HT1080 (cell line): ENCODE measurements around the gene BTBD16. TPM values are rescaled to one million over a fixed set of nuclear protein-coding genes. Genes with fewer than 3 reads are reported as not detected.
A peak's percentile ranks its signal among the peaks of the same experiment; 100 is the strongest.

Experiments
- DNase-seq: peaks from one replicate; pipeline ENCODE4 v3.0.0-alpha.2; 2015; ENCODE audit warnings: low read depth
- total RNA-seq: library from RNA; depleted of rRNA; stranded (reverse); fragments of >200 nt; shearing (Covaris generic); gene quantifications from 2 replicates; pipeline ENCODE4 v1.2.3, GENCODE V29; 2014

The BTBD16 gene
- total RNA-seq, 1 experiment from 2014 or later, result not detected

DNA sequence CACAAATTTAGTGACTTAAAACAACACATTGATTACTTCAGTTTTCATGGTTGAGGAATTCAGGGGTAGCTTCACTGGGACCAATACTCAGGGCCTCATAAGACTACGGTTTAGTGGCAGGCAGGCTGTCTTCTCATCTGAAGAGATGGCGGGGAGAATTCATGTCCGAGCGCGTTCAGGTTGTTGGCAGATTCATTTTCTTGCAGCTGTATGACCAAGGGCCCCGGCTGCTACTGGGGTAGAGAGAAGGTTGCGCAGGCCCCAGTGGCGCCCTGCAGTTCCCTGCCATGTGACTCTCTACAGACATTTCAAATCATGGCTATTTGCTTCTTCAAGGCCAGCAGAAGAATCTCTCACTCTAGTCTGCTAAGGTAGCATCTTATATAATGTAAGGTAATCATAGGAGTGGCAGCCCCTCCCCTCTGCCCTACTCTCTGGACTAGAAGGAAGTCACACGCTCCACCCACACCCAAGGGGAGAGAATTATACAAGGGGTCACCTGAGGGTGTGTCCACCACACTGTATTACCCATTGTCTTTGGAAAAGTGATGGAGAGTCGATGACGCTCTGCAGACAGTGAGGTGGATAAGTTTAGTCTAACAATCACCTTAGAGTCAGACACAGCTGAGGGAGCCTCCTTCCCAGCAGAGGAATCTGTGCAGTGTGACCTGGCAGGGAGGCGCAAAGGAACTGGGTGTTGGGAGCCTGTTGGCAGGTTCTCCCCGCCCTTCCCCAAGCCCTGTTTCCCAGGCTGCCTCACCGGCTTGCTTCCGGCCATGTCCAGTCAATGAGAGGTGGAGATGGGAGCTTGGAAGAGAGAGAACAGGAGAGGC, 67.7 kb downstream of the BTBD16 start:
- no peak for DNase-seq

DNA sequence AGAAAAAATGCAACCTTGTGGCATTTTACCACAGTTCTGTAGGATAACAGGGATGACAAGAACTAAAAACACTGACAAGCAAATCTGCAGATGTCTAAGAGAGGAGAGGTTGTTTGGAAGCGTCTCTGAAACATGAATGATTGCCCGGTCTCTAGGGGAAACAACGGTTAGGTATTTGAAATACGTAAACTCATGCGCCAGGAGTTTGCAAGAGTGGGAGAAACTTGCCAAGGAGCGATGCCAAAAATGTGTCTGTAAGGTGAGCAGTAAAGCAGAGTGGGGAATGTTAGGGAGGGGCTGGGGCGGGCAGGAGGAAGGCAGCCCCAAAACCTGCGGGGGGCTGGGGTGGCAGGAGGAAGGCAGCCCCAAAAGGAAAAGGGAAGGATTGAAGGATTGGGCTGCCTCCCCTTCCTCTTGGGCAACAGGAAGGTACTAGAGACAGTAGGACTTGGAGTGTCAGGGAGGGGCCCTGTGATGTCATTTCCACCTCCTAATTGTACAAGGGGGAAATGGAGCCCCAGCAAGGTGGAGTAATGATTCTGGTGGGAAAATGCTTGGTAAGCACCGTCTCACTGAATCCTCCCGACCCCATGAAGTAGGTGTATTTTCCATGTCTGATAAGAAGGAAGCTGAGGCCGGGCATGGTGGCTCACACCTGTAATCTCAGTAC, 70.2 kb downstream of the BTBD16 start:
- no peak for DNase-seq

DNA sequence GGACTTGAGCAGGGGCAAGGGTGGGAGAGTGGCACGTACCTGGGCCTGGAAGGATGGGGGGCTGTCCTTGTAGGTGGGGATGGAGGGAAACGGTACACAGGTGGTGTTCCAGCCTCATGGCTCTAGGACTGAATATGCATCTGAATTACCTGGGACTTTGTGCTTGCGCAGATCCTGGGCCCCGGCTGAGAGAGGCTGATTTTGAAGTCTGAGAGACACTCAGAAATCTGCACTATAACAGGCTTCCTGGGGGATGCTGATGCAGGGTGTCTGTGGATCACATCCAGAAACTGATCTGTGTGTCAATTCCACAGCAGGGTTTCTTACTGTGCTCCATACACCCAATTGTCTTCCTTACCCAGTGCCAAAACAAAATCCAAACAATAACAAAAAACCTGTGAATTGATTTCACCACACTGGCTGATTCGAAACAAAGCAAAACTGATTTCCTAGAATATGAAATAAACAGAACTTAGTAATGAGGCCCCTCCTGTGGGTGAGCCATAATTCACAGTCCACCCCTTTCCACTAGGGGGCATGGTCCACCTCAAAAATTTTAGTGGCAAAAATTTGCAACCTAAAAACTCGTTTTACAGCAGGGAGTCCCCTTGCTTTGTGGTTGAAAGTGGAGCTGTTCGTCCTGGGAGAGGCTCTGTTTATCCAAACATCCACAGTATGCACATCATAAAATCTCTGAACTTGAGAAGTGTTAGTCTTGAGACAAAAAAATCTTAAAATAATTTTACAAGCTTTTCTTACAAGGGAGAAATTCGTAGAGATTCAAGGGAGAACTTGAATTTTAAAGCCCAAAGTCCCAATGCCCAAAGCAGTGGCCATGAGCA, 71.4 kb downstream of the BTBD16 start:
- DNase-seq, result peak; percentile 48

DNA sequence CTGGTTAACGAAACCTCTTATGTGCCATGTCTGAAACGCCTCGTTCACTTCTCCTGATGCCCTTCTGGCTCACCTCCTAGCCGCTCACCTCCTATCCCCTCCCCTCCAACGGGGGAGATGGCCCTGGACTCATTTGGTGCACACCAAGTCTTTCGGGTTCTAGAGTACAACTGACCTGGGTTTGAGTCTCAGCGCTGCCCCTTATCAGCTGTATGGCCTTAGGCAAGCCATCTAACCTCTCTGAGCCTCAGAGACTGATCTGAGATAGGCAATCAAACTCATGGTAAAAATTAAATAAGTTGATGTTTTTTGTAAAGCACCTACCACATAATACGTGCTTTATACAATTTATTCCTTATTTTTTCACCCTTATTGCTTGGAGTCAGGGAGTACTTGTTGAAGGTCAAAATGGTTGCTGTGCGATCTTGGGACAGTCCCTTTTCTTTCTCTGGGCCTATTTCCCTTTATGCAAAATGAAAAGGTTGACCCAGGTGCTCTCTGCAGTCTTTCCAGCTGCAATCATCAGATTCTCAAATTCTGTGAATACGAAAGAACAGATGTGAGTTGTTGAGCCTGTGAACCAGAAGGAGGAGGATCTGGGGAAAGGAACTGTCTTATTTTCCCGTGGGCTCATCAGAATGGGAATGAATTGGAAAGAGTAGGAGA, 72.2 kb downstream of the BTBD16 start:
- no peak for DNase-seq

DNA sequence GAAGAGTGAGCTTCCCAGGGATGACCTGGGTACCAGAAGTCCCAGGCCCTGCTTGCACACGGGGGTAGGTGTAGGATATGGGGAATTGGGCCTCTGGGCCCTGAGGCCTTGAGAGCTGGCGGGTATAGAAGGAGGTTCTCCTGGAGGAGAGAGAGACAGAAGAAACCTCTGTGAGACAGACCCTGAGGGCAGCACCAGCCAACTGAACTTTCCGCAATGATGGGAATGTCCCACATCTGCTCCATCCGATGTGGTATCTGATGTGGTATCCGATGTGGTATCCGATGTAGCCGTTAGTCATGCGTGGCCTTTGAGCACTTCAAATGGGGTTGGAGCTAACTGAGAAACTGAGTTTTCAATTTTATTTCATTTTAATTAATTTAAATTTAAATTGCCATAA, 72.8 kb downstream of the BTBD16 start:
- no peak for DNase-seq

DNA sequence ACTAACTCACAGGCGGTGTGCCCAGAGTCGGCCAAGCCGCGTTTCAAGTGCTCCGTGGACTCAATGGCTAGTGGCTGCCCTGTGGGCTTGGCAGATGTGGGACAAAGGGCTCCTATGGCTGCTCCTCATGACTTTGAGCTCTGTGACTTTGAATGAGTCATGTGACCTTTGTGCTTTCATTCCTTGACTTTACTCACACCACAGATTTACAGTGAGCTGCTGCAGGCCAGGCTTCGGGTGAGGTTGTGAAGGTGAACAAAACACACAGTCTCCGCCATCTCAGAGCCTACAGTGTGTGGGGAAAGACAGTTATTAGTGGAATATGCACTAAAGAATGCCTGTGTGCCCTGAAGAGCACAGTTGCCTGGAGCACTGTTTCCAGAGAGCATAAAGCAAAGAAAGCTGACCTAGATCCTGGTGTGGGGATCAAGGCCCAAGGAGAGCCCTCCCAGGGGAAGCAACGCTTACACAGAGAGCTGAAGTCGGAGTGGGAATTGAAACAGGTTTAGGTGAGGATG, 73.7 kb downstream of the BTBD16 start:
- peak; percentile 34 for DNase-seq

DNA sequence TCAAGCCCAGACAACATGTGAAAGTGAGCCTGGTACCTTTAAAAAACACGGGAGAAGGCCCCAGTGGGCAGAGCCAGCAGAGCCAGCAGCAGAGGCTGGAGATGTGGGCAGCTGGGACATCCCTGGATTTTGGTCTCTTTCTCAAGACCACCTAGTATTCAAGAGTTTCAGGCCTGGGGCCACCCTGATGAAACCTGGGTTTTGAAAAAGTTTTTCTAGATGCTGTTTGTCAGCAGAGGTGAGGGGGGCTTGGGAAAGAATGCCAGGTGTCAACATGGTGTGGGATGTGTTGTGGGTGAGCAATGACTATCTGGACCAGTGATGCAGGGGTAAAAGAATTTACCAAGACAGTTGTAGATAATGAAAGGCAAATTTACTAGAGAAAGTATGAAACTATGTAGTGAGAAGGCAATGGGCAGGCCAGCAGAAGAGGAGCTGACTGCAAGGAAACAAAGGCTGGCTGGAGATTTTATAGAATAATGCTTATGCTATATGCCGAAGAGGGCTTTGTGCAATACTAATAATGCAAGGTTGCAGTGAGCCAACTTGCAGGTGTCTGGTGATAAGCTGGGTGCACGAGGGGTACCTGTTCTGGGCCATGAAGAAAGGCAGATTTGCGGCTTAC, 75.3 kb downstream of the BTBD16 start:
- no peak for DNase-seq

DNA sequence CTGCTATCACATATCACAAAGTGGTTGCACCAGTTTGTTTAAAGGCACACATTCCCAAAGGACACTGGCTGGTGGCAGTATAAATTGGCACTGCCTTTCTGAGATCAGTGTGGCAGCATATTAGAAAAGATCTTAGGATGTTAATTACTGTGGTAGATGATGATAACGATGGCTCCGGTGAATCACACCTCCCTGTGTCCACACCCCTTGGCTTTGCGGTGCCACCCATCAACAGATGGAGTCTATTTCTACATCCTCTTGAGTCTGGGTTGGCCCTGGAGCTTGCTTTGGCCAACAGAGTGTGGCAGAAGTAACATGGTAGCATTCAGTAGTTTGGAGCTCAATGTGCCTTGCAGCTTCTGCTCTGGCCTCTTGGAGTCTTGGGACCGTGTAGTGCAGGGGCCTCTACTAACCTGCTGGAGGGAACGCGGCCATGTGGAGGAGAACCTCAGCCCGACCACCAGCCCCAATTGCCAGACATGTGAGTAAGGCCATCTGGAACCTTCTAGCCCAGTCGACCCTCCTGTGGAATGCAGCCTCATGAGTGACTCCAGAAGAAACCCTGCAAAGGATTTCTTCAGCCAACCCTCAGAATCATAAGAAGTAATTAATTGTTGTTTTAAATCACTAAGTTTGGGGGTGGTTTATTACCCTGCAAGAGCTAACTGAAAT, 76.2 kb downstream of the BTBD16 start:
- DNase-seq, result no peak

DNA sequence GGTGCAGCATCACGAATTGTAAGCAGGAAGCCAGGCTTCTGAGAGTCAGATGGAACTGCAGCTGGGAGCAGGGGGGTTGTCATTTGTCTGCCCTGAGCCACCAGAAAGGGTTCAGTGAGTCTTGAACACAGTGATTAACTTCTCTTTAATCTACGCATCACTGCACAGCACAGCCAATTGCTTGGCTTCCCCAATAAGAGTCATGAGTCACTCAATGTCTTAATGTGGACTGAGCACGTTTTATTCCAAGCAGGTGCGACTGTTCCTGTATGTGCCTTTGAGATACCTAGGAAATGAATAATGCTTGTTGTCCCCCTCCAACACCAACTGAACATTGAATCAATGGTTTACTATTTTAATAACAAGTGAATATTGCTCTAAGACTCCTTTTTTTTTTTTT, 77.4 kb downstream of the BTBD16 start:
- no peak for DNase-seq

DNA sequence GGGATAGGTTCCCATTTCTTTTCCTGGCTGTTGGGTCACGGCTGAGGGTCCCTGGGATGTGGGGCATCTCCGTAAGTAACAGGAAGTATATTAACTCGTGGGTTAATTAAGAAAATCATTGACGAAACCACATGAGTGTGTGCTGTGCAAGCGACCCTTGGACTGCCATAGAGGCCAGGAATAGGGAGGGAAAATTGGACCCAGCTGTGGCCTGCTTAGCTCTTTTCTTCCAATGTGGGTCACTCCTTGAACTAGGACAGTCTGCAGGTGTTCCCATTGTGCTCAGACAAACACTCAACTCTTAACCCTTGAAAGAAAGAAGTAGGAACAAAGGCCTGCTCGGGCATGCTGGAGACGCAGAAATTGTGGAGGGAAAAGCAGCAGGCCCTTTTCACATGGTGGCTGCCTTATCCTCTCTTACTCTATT, 77.9 kb downstream of the BTBD16 start:
- DNase-seq, result no peak

DNA sequence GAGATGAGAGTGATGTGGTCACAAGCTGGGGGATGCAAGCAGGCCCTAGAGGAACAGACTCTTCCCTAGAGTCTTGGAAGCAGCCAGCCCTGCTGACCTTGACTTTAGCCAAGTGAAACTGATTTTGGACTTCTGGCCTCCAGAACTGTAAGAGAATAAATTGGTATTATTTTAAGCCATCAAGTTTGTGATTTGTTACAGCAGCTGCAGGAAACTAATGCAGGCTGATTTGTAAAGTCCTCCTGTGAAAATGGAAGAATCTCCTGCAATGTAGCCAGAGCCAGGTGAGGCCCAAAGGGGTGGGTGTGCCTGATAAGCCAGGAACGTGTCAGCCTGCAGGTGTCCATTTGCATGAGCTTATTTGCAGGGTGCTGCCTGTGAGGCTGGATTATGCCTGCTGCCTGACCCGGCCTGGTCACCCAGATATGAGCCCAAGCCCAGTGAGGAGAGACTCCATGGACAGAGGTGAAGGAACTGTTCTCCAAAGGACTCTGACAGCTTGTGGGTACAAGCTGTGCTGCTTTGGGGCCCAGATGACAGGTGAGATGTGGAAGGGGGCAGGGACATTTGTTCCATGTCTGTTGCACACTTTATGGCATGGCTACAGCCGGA, 78.8 kb downstream of the BTBD16 start:
- no peak for DNase-seq

DNA sequence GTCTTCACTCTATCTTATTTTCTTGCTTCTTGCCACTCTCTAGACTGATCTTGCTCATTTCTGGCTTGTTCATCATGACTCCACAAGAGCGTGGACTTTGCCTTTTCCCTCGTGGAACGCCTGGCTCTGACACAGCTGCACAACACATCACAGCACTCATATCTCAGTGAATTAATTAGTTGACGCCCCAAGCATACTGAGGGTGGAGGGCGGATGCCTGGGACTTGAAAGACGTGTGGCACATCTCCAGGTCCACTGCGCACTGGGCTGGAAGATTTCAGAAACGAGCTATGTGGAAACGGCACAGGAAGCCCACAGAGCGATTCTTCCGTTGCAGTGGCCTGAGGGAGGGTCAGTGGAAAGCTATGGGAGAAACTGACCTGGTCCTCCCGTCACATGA, 79.8 kb downstream of the BTBD16 start:
- no peak for DNase-seq

DNA sequence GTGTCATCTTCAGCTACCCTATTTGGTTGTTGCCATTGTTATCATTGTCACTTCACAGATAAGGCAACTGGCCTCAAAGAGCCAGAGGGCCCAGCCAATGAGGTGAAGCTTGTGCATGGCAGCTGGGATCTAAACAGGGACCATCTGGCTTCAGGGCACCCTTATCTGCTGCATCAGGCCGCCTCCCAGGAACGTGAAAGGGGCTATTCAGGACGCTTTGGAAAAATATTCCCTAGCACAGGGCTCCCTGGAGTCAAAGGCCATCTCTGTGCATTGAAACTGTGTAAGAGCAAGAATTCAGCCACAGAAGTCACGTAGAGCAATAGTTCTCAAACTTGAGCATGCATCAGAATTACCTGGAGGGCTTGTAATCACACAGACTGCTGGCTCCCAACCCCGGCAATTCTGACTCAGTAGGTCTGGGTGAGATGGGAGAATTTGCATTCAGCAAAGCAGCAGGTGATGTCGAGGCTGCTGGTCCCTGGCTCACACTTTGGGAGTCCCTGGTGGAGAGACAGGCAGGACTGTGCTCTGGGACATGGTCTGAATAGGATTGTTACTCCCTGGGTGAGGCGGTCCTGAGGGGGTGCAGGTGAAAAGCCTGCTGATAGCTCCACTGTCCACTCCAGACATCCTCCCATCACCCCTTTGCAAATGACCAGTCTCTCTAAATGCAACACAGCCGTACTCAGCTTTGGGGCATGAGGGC, 81.9 kb downstream of the BTBD16 start:
- DNase-seq, result no peak

DNA sequence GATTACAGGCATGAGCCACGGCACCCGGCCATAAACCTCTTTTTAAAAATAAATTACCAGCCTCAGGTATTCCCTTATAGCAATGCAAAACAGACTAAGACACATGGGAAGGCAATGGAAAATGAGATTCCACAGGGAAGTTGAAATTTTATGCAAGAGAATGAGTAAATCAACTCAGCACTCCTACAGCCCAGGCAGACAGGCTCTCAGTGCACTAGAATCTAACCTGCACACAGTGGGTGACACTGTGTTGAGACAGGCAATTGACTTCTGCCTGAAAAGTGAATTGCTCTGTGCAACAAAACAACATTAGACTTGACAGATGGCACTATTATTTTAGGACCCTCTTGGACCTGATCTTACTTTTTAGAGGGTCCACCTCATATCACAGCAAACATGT, 83.3 kb downstream of the BTBD16 start:
- DNase-seq, result no peak

DNA sequence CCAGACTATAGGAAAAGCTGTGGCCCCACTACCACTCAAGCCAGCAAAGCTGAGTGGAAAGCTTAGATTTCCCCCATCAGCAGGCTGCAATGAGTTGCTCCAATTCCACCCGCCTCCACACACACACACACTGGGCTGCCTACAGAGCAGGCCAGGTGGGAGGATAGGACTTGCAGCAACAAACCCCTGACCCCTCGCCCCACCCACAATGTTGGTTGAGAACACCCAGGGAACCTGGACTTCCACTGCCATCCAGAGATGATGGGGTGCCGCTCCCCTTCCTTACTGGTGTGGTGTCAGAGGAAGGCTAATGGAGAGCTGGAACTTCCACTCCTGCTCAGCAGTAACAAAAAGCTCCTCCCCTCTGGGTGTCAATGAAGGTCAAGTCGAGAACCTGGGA, 86.6 kb downstream of the BTBD16 start:
- DNase-seq, result no peak

DNA sequence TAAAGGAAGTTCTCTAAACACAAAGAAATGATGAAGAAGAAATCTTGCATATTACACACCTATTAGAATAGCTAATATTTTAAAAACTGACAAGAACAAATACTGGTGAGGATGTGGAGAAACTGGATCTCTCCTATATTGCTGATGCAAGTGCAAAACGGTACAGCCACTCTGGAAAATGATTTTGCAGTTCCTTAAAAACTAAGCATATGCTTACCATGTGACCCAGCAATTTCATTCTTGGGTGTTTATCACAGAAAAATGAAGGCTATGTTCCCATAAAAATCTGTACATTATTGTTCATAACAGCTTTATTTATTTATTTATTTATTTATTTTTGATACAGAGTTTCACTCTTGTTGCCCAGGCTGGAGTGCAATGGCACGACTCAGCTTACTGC, 88.5 kb downstream of the BTBD16 start:
- DNase-seq, result no peak

DNA sequence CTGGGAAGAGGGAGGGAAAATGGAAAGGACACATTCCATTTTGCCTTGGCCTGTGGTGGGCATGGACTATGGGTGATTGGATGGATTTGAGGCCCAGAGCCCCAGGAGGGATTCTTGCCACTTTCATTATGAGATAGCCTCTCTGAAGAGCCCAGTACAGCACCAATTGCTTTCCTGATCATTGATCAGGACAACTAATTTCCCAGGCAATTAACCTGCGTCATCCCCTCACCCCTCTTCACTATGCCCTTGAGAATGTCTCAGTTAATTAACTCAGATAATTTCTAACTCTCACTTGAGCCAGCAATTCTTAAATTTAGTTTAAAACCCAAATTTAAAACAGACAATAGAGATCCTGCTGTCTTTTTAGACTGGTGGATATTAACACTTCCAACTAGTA, 90.0 kb downstream of the BTBD16 start:
- no peak for DNase-seq

DNA sequence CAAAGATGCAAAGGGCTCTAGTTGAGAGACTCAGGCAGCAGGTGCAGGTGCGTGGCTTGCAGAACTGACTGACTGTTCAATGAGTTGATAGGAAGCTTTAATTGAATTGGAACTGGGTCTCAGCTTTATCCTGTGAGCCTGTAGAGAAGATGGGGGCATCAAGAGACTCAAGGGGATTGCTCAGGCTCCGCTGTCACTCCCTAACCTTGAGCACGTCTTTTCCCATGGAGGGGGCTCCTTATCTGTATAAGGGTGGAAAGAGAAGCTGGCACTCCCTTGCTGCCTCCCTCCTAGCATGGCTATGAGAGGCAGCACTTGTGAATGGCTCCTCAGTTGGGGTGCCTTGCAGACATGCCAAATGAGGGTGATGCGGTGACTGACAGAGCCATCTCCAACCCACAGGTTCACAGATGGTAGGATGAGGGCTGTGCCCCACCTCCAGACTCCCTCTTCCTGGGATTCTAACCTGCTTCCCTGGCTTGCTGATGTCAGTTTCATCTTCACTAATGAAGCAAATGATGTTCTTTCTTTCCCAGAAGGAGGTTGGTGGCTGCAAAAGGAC, 91.0 kb downstream of the BTBD16 start:
- no peak for DNase-seq

DNA sequence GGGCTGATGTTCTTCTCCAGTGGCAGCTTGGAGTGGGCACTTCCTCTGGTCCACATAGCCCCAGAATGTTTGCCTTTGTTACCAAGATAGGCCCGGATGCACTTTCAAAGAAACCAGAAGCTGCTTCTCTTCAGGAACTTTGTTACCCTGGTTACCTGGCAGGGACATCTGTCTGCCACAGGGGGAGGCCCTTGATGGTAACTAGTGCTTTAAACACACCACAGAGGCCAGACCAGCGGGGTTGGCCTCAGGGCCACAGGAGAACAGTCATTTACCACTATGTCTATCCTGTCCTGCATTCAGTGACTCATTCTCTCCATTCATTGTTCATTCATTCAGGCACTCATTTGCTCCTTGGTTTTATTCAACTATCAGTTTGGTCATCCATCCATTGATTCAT, 91.5 kb downstream of the BTBD16 start:
- peak; percentile 62 for DNase-seq
